Pons (tissue), 1 donor: ENCODE measurements around the gene DHX58.

Source experiments
- DNase-seq: peaks from one replicate; pipeline ENCODE4 v3.0.0-alpha.2; 2016; ENCODE audit warnings: low spot score

Gene DHX58

DNA sequence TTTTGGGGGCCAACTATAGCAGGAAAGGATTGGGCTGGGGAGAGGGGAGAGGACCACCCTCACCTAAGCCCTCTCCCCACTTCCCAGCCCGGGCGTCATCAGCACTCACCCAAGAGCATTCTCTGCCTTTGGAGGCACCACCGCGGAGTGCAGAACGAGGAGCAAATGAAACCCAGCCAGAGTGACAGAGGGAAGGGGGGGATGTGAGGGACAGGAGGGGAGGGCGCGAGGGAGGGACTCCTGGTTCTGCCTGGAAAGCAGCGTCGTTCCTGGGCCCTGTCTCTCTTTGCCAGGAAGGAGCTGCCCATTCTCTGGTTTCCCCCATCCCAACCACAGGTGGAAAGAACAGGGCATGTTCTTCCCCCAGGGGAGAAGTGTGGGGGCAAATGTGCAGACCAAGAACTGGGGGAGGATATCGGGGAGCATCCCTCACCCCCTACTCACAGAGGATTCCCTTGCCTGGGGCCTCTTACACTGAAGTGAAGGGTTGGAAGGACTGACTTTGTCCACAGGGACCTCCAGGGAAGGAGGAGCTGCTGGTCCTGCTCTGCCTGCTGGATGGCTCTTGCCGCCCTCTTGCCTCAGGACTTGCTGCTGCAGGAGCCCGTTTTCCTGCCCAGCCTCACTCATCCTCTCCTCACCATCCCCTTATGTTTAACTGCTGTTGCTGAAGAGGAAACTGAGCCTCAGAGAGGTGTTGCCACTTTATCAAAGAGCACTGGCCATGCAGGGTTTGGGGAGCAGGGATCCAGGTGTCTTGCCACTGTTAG lies 58.6 kb downstream of the DHX58 start:
- DNase-seq, result no peak

- no peak for DNase-seq
Observed at GRCh38 chr17:42052346-42052877, 60.1 kb downstream of the DHX58 start.

- no peak for DNase-seq
Observed at GRCh38 chr17:42051645-42052044, 60.9 kb downstream of the DHX58 start.
